GM18502 (cell line): Measurements from ENCODE around the gene CHCHD5.
"Not testable (repeated sequence)": the region's sequence is repeated elsewhere in the genome, so short reads cannot be mapped to it uniquely, and the experiment has no call there.

Experiments used
- ATAC-seq: cut with Tn5 transposase; IDR thresholded peaks from one replicate; pipeline ENCODE4 v1.9.1; 2021; ENCODE audit warnings: mild to moderate bottlenecking; ENCODE audit not compliant: unreplicated experiment, poor library complexity

The CHCHD5 gene, protein sequence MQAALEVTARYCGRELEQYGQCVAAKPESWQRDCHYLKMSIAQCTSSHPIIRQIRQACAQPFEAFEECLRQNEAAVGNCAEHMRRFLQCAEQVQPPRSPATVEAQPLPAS

DNA sequence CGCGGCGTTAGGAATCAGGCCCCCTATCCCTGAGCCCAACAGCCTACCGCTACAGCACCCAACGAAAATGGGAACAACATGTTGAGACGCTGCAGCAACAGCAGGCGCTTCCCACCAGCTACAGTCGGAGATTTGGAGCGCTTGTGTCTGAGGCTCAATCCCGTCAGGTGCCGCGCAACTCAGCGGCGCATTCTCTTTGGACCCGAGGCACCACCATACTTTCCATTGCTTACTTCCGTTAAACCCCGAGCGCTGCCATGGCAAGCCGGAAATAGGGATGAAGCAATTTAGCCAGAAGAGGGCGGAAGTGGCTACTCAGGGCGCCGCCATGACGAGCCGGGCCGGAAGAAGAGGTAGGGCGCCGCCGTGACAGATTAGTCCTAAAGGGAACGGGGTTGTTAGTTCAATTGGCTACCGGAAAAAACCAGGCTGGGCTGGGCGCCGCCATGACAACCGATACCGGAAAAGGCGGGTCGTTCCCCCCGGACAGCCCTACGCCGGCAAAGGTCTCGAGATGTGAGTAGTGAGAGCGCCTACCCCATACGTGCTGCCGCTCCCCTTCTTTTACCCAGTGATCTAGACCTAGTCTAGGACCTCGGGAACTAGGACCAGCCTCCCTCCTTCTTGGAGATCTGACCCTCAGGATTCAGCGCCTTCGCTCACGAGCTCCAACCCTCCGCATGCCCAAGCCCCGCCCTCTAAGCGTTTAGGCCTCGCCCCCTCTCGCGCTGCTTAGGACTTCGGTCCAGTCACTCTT is at the start of gene CHCHD5:
Gene CHCHD5, plus strand, starts transcription at position 476 of the 757 bp plus-strand sequence. Its CDS starts 39 bp downstream, at position 515.
- peak; percentile 92 for ATAC-seq

DNA sequence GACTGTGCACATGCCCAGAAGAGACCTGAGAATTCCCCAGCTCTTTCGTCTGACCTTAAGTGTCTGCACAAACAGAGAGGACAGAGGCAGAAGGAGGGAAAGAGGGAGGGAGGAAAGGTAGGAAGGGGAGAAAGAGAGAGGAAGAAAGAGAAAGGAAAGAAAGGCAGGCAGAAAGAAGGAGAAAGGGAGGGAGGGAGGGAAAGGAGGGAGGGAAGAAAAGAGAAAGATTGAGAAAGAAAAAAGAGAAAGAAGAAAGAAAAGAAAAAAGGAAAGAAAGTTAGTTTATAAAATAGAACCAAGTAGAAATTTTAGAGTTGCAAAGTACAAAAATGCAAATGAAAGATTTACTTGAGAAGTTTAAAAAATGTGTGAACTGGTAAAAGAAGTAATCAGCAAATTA is 49.6 kb upstream of the CHCHD5 start:
- ATAC-seq = no peak

- ATAC-seq = not testable (repeated sequence)
Measured at GRCh38 chr2:112536665-112537064, 47.7 kb upstream of the CHCHD5 start.

DNA sequence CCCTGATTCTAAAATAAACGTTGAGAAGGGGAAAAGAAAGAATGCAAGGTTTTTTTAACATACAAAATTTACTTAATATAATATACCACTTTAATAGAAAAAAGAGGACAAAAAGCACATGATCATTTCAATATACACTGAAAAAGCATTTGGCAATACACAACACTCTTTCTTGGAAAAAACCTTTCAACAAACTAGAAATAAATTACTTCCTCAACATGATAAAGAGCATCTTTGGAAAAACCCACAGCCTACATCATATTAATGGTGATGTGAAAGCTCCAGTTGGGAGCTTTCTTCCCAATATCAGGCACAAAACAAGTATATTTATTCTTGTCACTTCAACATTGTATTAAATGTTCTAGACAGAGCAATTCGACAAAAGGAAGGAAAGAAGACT is 45.1 kb upstream of the CHCHD5 start:
- ATAC-seq = no peak

- ATAC-seq = no peak
Measured at GRCh38 chr2:112540906-112541305, 43.5 kb upstream of the CHCHD5 start.

- ATAC-seq = peak; percentile 57
Measured at GRCh38 chr2:112541315-112542122, 42.9 kb upstream of the CHCHD5 start.

DNA sequence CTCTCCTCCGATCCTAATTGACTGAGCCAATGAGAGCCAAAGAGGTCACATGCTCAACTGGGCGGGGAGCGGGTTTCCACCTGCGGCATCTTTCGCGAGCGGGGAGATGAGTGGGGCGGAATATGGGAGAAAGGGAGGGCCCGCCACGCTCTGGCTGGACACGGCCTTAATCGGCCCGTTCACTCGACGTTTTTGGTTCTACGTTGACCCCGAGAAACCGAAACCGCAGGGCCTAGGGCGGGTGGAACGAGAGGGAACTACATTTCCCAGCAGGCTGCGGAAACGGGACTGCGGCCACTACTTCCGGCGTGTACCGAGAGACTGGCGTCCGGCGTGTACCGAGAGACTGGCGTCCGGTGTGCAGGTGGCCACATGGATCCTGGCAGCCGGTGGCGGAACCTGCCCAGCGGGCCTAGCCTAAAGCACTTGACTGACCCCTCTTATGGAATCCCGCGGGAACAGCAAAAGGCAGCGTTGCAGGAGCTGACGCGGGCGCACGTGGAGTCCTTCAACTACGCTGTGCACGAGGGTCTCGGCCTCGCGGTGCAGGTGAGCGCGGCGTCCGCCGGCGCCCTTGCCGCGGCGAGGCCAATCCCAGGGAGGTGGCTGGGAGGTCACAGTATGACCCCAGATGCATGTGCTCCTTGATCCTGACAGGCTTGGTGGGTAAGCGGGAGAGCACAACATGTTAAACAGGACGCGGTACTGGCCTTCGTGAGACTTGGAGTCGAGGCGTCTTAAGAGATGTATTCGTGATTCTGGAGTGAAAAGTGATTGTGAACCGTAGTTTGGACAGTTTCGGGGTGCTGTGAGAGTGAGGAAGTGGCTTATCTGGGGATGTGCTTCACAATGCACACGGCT is 42.1 kb upstream of the CHCHD5 start, which contains the start of gene POLR1B:
Gene POLR1B, plus strand, starts transcription at position 343 of the 861 bp plus-strand sequence. Its CDS starts 30 bp downstream, at position 373.
- peak; percentile 86 for ATAC-seq

DNA sequence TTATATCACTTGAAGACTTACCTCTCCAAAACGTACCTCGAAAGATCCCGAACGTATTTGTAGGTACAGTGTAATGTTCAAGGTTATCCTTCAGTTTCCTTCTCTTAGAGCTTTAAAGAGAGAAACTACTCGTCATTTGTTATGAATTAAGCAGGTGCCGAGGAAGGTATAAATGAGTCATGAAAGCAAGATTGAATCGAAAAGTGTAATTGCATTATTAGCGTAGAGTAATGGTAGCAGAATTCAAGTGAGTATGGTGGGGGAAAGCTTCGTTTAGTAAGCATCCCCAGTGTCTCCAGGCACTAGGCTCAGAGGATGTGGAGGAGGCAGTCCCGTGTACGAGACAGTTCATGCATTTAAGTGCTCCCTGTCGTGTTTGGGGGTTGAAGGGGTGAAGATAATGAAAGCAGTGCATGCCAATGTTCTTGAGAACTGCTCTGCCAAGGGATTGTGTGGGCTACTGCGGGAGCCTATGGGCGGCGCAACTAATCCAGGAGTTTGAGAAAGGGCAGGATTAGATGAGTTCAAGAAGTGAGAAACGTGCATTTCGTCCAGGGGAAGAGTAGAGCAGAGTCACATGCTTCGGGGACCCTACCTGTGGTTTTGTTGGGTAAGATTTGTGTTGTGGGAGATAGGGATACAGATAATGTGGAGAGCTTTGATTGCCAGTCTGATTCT is 41.3 kb upstream of the CHCHD5 start:
- ATAC-seq = peak; percentile 5

GRCh38 chr2:112547333-112547732 is 37.1 kb upstream of the CHCHD5 start:
- ATAC-seq = no peak

DNA sequence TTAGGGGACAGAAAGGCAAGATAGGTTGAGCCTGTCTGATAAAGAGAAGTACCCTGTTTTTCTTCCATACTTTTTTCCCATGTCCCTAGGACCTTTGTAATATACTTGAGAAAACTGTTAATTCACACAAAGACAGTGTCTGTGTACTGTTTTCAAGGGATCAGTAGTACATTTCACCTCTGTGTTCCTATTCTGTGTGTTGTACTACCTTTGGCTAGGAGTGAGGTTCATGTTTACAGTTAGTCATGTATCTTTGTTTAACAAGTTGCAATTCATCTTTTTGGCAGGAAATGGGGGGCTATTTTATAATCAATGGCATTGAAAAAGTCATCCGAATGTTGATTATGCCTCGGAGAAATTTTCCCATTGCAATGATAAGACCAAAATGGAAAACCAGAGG is 35.4 kb upstream of the CHCHD5 start:
- no peak for ATAC-seq

DNA sequence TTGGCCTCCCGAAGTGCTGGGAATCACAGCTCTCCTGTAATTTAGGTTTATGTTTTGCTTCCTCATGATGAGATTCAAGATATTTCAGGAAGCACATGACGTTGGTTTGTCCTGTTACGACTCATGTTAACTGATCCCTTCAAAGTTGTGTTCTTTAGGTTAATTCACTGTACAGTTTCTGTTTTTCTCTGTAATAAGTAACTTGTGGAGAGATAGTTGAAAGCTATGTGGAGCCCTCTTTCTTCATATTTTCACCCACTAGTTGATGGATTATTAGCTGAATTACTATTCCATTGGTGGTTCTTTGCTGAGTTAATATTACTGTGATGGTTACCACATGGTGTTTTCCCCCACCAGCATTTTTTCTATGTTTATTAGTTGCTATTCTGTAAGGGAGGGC is 18.3 kb upstream of the CHCHD5 start:
- no peak for ATAC-seq

- ATAC-seq = not testable (repeated sequence)
Measured at GRCh38 chr2:112566508-112566907, 17.9 kb upstream of the CHCHD5 start.

DNA sequence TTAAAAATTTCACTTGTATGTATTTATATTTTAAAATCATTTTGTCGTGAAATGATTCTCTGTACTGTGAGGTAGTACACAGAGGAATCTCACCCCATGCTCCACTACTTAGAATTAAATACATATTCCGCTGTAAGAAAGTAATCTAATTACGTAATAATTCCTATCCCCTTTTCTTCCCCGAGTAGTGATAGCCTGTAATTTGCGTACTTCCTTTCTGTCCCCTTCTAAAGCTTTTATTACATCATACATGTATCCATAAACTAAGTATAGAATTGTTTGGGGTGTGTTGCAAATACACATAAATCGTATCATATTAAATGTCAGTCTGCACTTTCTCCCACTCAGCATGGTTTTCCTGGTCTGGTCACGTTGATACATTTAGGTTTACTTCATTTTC is 12.4 kb upstream of the CHCHD5 start:
- no peak for ATAC-seq

- no peak for ATAC-seq
Measured at GRCh38 chr2:112577756-112578155, 6.7 kb upstream of the CHCHD5 start.

- no peak for ATAC-seq
Measured at GRCh38 chr2:112579241-112579640, 5.2 kb upstream of the CHCHD5 start.

DNA sequence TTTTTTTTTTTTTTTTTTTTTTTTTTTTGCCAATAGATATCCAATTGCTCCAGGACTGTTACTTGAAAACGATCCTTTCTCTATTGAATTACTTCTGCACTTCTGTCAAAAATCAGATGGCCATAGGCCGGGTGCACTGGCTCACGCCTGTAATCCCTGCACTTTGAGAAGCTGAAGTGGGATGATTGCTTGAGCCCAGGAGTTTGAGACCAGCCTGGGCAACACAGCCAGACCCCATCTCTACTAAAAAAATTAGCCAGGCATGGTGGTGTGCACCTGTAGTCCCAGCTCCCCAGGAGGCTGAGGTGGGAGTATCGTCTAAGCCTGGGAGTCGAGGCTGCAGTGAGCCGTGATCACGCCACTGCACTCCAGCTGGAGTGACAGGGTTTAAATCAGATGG is 4.3 kb upstream of the CHCHD5 start:
- no peak for ATAC-seq

GRCh38 chr2:112582314-112582746 is 2.1 kb upstream of the CHCHD5 start:
- ATAC-seq = no peak

DNA sequence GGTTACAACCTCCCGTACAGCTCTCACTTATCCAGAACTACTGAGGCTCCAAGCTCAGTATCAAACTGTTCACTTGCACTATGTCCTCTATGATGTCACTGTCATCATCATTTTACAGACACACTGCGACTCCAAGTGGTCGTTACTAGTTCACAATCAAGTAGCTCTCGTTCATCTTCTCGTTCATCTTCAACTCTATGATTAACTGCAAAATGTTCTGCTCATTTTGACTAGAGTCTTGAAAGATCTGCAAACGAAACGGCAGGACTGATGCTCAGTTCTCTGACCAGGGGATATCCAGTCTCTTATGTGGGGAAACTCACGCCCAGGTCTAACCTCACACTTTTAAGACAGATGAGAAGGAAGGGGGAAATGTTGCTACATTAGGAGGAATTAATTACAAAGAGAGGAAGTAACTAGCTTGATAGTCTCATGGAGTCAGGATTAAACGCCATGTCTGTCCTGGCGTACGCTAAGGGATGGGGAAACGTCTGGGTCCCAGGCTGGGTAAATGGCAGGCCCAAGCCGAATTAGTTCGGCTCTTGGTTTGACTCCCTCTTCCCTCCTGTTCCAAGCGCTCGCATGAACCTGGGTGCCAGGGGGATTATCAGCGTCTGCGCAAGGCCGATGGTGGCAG is 794 bp upstream of the CHCHD5 start:
- no peak for ATAC-seq

GRCh38 chr2:112584891-112585250 is 462 bp downstream of the CHCHD5 start:
- ATAC-seq = no peak
